HG02970 (cell line): Measurements from ENCODE around the gene TMEM245.
"Not testable (repeated sequence)": the region's sequence is repeated elsewhere in the genome, so short reads cannot be mapped to it uniquely, and the experiment has no call there.

Experiments used
- ATAC-seq: cut with Tn5 transposase; IDR thresholded peaks from one replicate; pipeline ENCODE4 v1.9.1; 2021; ENCODE audit warnings: mild to moderate bottlenecking, moderate library complexity, moderate number of reproducible peaks; ENCODE audit not compliant: unreplicated experiment, low FRiP score

Gene TMEM245

GRCh38 chr9:109072821-109073435 is 46.8 kb downstream of the TMEM245 start:
- no peak for ATAC-seq

- no peak for ATAC-seq
Measured at GRCh38 chr9:109072133-109072692, 47.5 kb downstream of the TMEM245 start.

GRCh38 chr9:109068764-109069163 is 51.0 kb downstream of the TMEM245 start:
- ATAC-seq = no peak

- no peak for ATAC-seq
Measured at GRCh38 chr9:109064963-109065702, 54.6 kb downstream of the TMEM245 start.

GRCh38 chr9:109063760-109064159 is 56.0 kb downstream of the TMEM245 start:
- ATAC-seq = no peak

GRCh38 chr9:109062543-109062942 is 57.2 kb downstream of the TMEM245 start:
- ATAC-seq = no peak

- ATAC-seq = no peak
Measured at GRCh38 chr9:109060191-109060590, 59.6 kb downstream of the TMEM245 start.

GRCh38 chr9:109053121-109053520 is 66.6 kb downstream of the TMEM245 start:
- not testable (repeated sequence) for ATAC-seq

- no peak for ATAC-seq
Measured at GRCh38 chr9:109052416-109052815, 67.3 kb downstream of the TMEM245 start.

GRCh38 chr9:109051733-109052132 is 68.0 kb downstream of the TMEM245 start:
- ATAC-seq = no peak

- no peak for ATAC-seq
Measured at GRCh38 chr9:109050444-109050843, 69.3 kb downstream of the TMEM245 start.

GRCh38 chr9:109048822-109049221 is 70.9 kb downstream of the TMEM245 start:
- no peak for ATAC-seq

- ATAC-seq = no peak
Measured at GRCh38 chr9:109047259-109047658, 72.5 kb downstream of the TMEM245 start.

GRCh38 chr9:109046346-109046745 is 73.4 kb downstream of the TMEM245 start:
- ATAC-seq = no peak

- no peak for ATAC-seq
Measured at GRCh38 chr9:109043578-109043977, 76.2 kb downstream of the TMEM245 start.

- ATAC-seq = no peak
Measured at GRCh38 chr9:109040571-109040970, 79.2 kb downstream of the TMEM245 start.

GRCh38 chr9:109039539-109039938 is 80.2 kb downstream of the TMEM245 start:
- ATAC-seq = no peak

- no peak for ATAC-seq
Measured at GRCh38 chr9:109037946-109038715, 81.6 kb downstream of the TMEM245 start.

- ATAC-seq = no peak
Measured at GRCh38 chr9:109036744-109037680, 82.7 kb downstream of the TMEM245 start.
